ENCODE data around the gene CLRN2. TPM values are rescaled to one million over a fixed set of nuclear protein-coding genes. Genes with fewer than 3 reads are reported as not detected.

Gene CLRN2
- total RNA-seq, 2 donors from 2014 or later = not detected

DNA sequence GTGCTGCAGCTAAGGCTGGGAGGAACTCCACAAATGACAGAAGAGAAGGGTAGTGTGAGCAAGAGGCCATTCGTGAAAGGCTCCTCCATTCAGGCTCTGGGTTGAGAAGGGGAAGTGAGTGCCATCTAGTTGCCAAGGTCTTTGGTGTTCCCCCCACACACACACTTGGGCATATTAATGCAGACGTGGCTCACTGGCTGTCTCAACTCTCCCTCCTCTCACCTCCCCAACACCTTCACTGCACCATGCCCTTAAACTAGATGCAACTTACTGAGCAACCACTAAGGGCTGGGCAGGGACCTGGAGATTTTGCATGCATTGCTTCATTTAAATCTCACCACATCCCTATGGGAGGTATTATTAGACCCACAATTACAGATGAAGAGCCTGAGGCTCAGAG is 8.7 kb downstream of the CLRN2 start:
- no peak for DNase-seq (ENCODE audit: low spot score)

GRCh38 chr4:17526695-17527477 is 11.9 kb downstream of the CLRN2 start:
- ATAC-seq (ENCODE audit: insufficient number of reproducible peaks, low FRiP score, low read depth) (no peak), DNase-seq (ENCODE audit: low spot score) (no peak)
- H3K4me3 ChIP-seq = no peak overlapping the region
- no peaks in the 10 kb centered on the region for H3K36me3 ChIP-seq
- H3K4me1 ChIP-seq (ENCODE audit: control insufficient read depth in 1 of 2, low read depth in 2 of 2) = no peaks in the 10 kb centered on the region
- no peak for TF ChIP-seq CTCF (IDR thresholded peaks at IDR 0.05)
- H3K27me3 ChIP-seq (replicated peaks; ENCODE audit: insufficient read depth) = no peaks in the 10 kb centered on the region
- no peaks in the 10 kb centered on the region for H3K9me3 ChIP-seq
- H3K27ac ChIP-seq = no peak overlapping the region

More for the DNA sequence above, 8.7 kb downstream of the CLRN2 start:
- ATAC-seq (ENCODE audit: insufficient number of reproducible peaks, low FRiP score, low read depth) = no peak
- no peaks in the 10 kb centered on the region for H3K4me1 ChIP-seq (ENCODE audit: control insufficient read depth in 1 of 2, low read depth in 2 of 2)
- H3K27ac ChIP-seq = no peak overlapping the region
- TF ChIP-seq CTCF (IDR thresholded peaks at IDR 0.05) = no peak
- H3K36me3 ChIP-seq = no peaks in the 10 kb centered on the region
- H3K4me3 ChIP-seq = no peak overlapping the region
- H3K27me3 ChIP-seq (replicated peaks; ENCODE audit: insufficient read depth) = no peaks in the 10 kb centered on the region
- no peaks in the 10 kb centered on the region for H3K9me3 ChIP-seq

DNA sequence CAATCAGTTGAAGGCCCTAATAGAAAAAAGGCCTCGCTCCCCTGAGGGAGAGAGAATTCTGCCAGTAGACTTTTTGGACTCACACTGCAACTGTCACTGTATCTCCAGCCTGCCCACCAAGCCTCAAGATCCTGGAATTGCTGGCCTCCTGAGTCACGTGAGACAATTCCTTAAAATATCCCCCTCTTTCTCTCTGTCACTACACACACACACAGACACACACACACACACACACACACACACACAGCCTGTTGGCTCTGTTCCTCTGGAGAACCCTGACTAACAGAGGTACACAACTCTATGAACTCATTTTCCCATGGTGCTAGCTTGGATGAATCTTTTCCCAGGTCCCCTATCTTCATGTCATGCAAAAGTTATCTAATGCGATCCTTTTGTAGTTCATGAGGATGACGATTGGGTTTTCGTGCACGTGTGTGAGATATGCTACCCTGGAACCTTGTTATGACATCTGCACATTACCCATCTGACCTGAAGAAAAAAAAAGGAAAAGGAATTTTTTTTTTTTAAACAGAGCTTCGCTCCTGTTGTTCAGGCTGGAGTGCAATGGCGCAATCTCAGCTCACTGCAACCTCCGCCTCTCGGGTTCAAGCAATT is 13.7 kb downstream of the CLRN2 start:
- H3K27ac ChIP-seq = no peak overlapping the region
- H3K4me3 ChIP-seq = no peak overlapping the region
- H3K27me3 ChIP-seq (replicated peaks; ENCODE audit: insufficient read depth) = no peaks in the 10 kb centered on the region
- no peaks in the 10 kb centered on the region for H3K4me1 ChIP-seq (ENCODE audit: control insufficient read depth in 1 of 2, low read depth in 2 of 2)
- DNase-seq (ENCODE audit: low spot score) (no peak), ATAC-seq (ENCODE audit: insufficient number of reproducible peaks, low FRiP score, low read depth) (no peak)
- TF ChIP-seq CTCF (IDR thresholded peaks at IDR 0.05) = no peak
- no peaks in the 10 kb centered on the region for H3K36me3 ChIP-seq
- H3K9me3 ChIP-seq = no peaks in the 10 kb centered on the region

GRCh38 chr4:17531538-17532285 is 16.7 kb downstream of the CLRN2 start:
- Histone ChIP-seq H3K4me3 (no peak overlapping the region), H3K4me1 (ENCODE audit: control insufficient read depth in 1 of 2, low read depth in 2 of 2) (no peaks in the 10 kb centered on the region), H3K27ac (no peak overlapping the region), H3K27me3 (replicated peaks; ENCODE audit: insufficient read depth) (no peaks in the 10 kb centered on the region), H3K36me3 (no peaks in the 10 kb centered on the region), H3K9me3 (no peaks in the 10 kb centered on the region)
- no peak for TF ChIP-seq CTCF (IDR thresholded peaks at IDR 0.05)
- DNase-seq (ENCODE audit: low spot score) = no peak
- ATAC-seq (ENCODE audit: insufficient number of reproducible peaks, low FRiP score, low read depth) = no peak

GRCh38 chr4:17534705-17535104 is 19.7 kb downstream of the CLRN2 start:
- no peak for TF ChIP-seq CTCF (IDR thresholded peaks at IDR 0.05)
- DNase-seq (ENCODE audit: low spot score) (no peak), ATAC-seq (ENCODE audit: insufficient number of reproducible peaks, low FRiP score, low read depth) (no peak)
- Histone ChIP-seq H3K9me3 (no peaks in the 10 kb centered on the region), H3K36me3 (no peaks in the 10 kb centered on the region), H3K4me1 (ENCODE audit: control insufficient read depth in 1 of 2, low read depth in 2 of 2) (no peaks in the 10 kb centered on the region), H3K27ac (no peak overlapping the region), H3K27me3 (replicated peaks; ENCODE audit: insufficient read depth) (no peaks in the 10 kb centered on the region), H3K4me3 (no peak overlapping the region)
